Osteoblast (primary cell): Measurements from ENCODE around the gene CFAP45. TPM values are rescaled to one million over a fixed set of nuclear protein-coding genes. Genes with fewer than 3 reads are reported as not detected.

Source experiments
- DNase-seq: peaks from one replicate; pipeline ENCODE4 v3.0.0; 2011; ENCODE audit warnings: low spot score, mixed read lengths; ENCODE audit not compliant: insufficient read length; ENCODE audit errors: missing footprints
- H2AFZ ChIP-seq: 2 replicates; pipeline ENCODE4 v1.6.0; 2011; ENCODE audit warnings: mild to moderate bottlenecking, low read length
- H3K27ac ChIP-seq: 2 replicates; pipeline ENCODE4 v1.5.1; 2011; ENCODE audit warnings: mild to moderate bottlenecking, low read depth, low read length, moderate library complexity
- H3K27me3 ChIP-seq: 2 replicates; pipeline ENCODE4 v1.6.0; 2012; ENCODE audit warnings: mild to moderate bottlenecking, control low read depth, inconsistent platforms, low read length, moderate library complexity; ENCODE audit not compliant: insufficient read depth
- H3K36me3 ChIP-seq: 2 replicates; pipeline ENCODE4 v1.5.1; 2011; ENCODE audit warnings: mild to moderate bottlenecking, low read length, control low read depth, moderate library complexity; ENCODE audit not compliant: insufficient read depth
- H3K4me1 ChIP-seq: 2 replicates; pipeline ENCODE4 v1.5.1; 2011; ENCODE audit warnings: mild to moderate bottlenecking, low read length, control low read depth, moderate library complexity; ENCODE audit not compliant: insufficient read depth
- H3K4me2 ChIP-seq: 2 replicates; pipeline ENCODE4 v1.6.0; 2011; ENCODE audit warnings: mild to moderate bottlenecking, low read length; ENCODE audit not compliant: insufficient read depth
- H3K4me3 ChIP-seq: fragments of 200-600 bp; sonication (generic); 3 replicates; pipeline ENCODE4 v1.5.1; 2012; ENCODE audit warnings: mild to moderate bottlenecking, low read length, inconsistent platforms; ENCODE audit not compliant: insufficient read depth
- H3K79me2 ChIP-seq: 2 replicates; pipeline ENCODE4 v1.6.0; 2012; ENCODE audit warnings: mild to moderate bottlenecking, low read length, control low read depth, inconsistent platforms; ENCODE audit not compliant: insufficient read depth
- H3K9me3 ChIP-seq: 2 replicates; pipeline ENCODE4 v1.5.1; 2011; ENCODE audit warnings: low read depth, low read length, control low read depth
- H4K20me1 ChIP-seq: 2 replicates; pipeline ENCODE4 v1.6.0; 2012; ENCODE audit warnings: mild to moderate bottlenecking, low read length, control low read depth; ENCODE audit not compliant: insufficient read depth
- CTCF ChIP-seq: IDR thresholded peaks from 2 replicates; pipeline ENCODE4 v1.5.1; 2011; ENCODE audit warnings: mild to moderate bottlenecking, low read depth, low read length, moderate library complexity; ENCODE audit errors: extremely low read depth
- total RNA-seq: library from RNA; depleted of rRNA; stranded (reverse); fragments of >200 nt; gene quantifications from 2 replicates; pipeline ENCODE4 v1.2.3, GENCODE V29; 2012

Gene CFAP45
- total RNA-seq, 1 donor: 0.36 TPM

GRCh38 chr1:159927849-159928431 is 28.0 kb upstream of the CFAP45 start:
- H3K4me1 ChIP-seq: peaks cover 20% of the 10 kb centered on the region
- H3K79me2 ChIP-seq: peaks cover 24% of the 10 kb centered on the region
- H3K4me2 ChIP-seq: no peak overlapping the region
- peak; percentile 77 for DNase-seq
- TF ChIP-seq CTCF: no peak
- H3K4me3 ChIP-seq: no peak overlapping the region
- no peak overlapping the region for H3K27ac ChIP-seq
- H2AFZ ChIP-seq: no peak overlapping the region
- H3K9me3 ChIP-seq: no peaks in the 10 kb centered on the region
- no peaks in the 10 kb centered on the region for H3K27me3 ChIP-seq
- no peaks in the 10 kb centered on the region for H3K36me3 ChIP-seq
- peaks cover 5% of the 10 kb centered on the region for H4K20me1 ChIP-seq

- Histone ChIP-seq H3K4me3 (no peak overlapping the region), H3K36me3 (no peaks in the 10 kb centered on the region), H2AFZ (no peak overlapping the region), H3K4me2 (no peak overlapping the region), H3K27ac (no peak overlapping the region), H4K20me1 (peaks cover 11% of the 10 kb centered on the region), H3K79me2 (peaks cover 30% of the 10 kb centered on the region), H3K4me1 (peaks cover 26% of the 10 kb centered on the region), H3K27me3 (no peaks in the 10 kb centered on the region), H3K9me3 (no peaks in the 10 kb centered on the region)
- no peak for TF ChIP-seq CTCF
- DNase-seq: peak; percentile 54
These were observed 27.4 kb upstream of the CFAP45 start for GRCh38 chr1:159927211-159927848.

GRCh38 chr1:159925719-159926078 is 25.7 kb upstream of the CFAP45 start:
- Histone ChIP-seq H3K36me3 (no peaks in the 10 kb centered on the region), H4K20me1 (peaks cover 22% of the 10 kb centered on the region), H3K27ac (peak overlapping the region; percentile 99), H2AFZ (peak overlapping the region; percentile 91), H3K79me2 (peaks cover 46% of the 10 kb centered on the region), H3K4me3 (peak overlapping the region; percentile 99), H3K4me2 (peak overlapping the region; percentile 95), H3K27me3 (no peaks in the 10 kb centered on the region), H3K9me3 (no peaks in the 10 kb centered on the region), H3K4me1 (peaks cover 41% of the 10 kb centered on the region)
- TF ChIP-seq CTCF: no peak
- no peak for DNase-seq
